SK-N-SH treated with all-trans-retinoic acid at 6 μM for 48 hours (cell line): ENCODE measurements around the gene STK33.

ENCODE experiments used
- ATAC-seq: fragments of 200-7000 bp; cut with Tn5 transposase; 3 replicates; pipeline ENCODE4 v1.9.1; 2020; ENCODE audit warnings: mild to moderate bottlenecking, moderate library complexity
- BACH2 ChIP-seq: fragments of 250-450 bp; sonication (Bioruptor Pico); IDR thresholded peaks from 2 replicates; pipeline ENCODE4 v1.9.0; 2021; ENCODE audit warnings: mild to moderate bottlenecking, borderline replicate concordance
- CSDC2 ChIP-seq: fragments of 250-450 bp; sonication (Bioruptor Pico); IDR thresholded peaks from 2 replicates; pipeline ENCODE4 v1.5.0; 2020; ENCODE audit warnings: mild to moderate bottlenecking, moderate library complexity
- ESRRG ChIP-seq: fragments of 250-450 bp; sonication (Bioruptor Pico); IDR thresholded peaks from 2 replicates; pipeline ENCODE4 v1.6.1; 2021; ENCODE audit warnings: mild to moderate bottlenecking
- ISL1 ChIP-seq: fragments of 250-450 bp; sonication (Bioruptor Pico); IDR thresholded peaks from 2 replicates; pipeline ENCODE4 v2.1.2; 2022; ENCODE audit warnings: mild to moderate bottlenecking, moderate library complexity
- OSR1 ChIP-seq: fragments of 250-450 bp; sonication (Bioruptor Pico); IDR thresholded peaks from 2 replicates; pipeline ENCODE4 v1.8.0; 2022; ENCODE audit warnings: moderate library complexity, mild to moderate bottlenecking, inconsistent platforms
- POU6F1 ChIP-seq: fragments of 250-450 bp; sonication (Bioruptor Pico); IDR thresholded peaks from 2 replicates; pipeline ENCODE4 v1.8.0; 2021; ENCODE audit warnings: low read depth, mild to moderate bottlenecking, moderate library complexity, borderline replicate concordance
- PPARA ChIP-seq: fragments of 250-450 bp; sonication (Bioruptor Pico); IDR thresholded peaks from 2 replicates; pipeline ENCODE4 v1.5.0; 2020; ENCODE audit warnings: mild to moderate bottlenecking, borderline replicate concordance
- RARB ChIP-seq: fragments of 250-450 bp; sonication (Bioruptor Pico); IDR thresholded peaks from 2 replicates; pipeline ENCODE4 v1.8.0; 2021; ENCODE audit warnings: mild to moderate bottlenecking, moderate library complexity
- SNAI2 ChIP-seq: fragments of 250-450 bp; sonication (Bioruptor Pico); IDR thresholded peaks from 2 replicates; pipeline ENCODE4 v1.5.0; 2020; ENCODE audit warnings: mild to moderate bottlenecking, moderate library complexity
- TCF4 ChIP-seq: fragments of 250-450 bp; sonication (Bioruptor Pico); IDR thresholded peaks from 2 replicates; pipeline ENCODE4 v1.8.0; 2021; ENCODE audit warnings: mild to moderate bottlenecking, moderate library complexity, borderline replicate concordance
- TOX ChIP-seq: fragments of 250-450 bp; sonication (Bioruptor Pico); IDR thresholded peaks from 2 replicates; pipeline ENCODE4 v1.8.0; 2021; ENCODE audit warnings: mild to moderate bottlenecking, moderate library complexity, borderline replicate concordance
- ZC3H10 ChIP-seq: fragments of 250-450 bp; sonication (Bioruptor Pico); IDR thresholded peaks from 2 replicates; pipeline ENCODE4 v1.5.1; 2021; ENCODE audit warnings: mild to moderate bottlenecking, moderate library complexity
- ZFP3 ChIP-seq: fragments of 250-450 bp; sonication (Bioruptor Pico); IDR thresholded peaks from 2 replicates; pipeline ENCODE4 v1.5.0; 2020; ENCODE audit warnings: mild to moderate bottlenecking, moderate library complexity
- ZFP30 ChIP-seq: fragments of 450-650 bp; formaldehyde crosslinking; IDR thresholded peaks from 2 replicates; pipeline ENCODE4 v1.5.0; 2022; ENCODE audit warnings: mild to moderate bottlenecking, moderate library complexity
- ZNF565 ChIP-seq: fragments of 450-650 bp; formaldehyde crosslinking; conservative IDR thresholded peaks from 2 replicates; pipeline ENCODE4 v1.5.0; 2020; ENCODE audit warnings: low read depth, mild to moderate bottlenecking, moderate library complexity
- ZNF70 ChIP-seq: fragments of 450-650 bp; formaldehyde crosslinking; IDR thresholded peaks from 2 replicates; pipeline ENCODE4 v1.5.0; 2020; ENCODE audit warnings: mild to moderate bottlenecking, moderate library complexity
- TF ChIP-seq, protein P1 (sequence below): fragments of 250-450 bp; sonication (Bioruptor Pico); IDR thresholded peaks from 2 replicates; pipeline ENCODE4 v1.8.0; 2020; ENCODE audit warnings: mild to moderate bottlenecking, moderate library complexity, borderline replicate concordance
- TF ChIP-seq, protein P2 (sequence below): fragments of 250-450 bp; sonication (Bioruptor Pico); IDR thresholded peaks from 2 replicates; pipeline ENCODE4 v1.5.0; 2020; ENCODE audit warnings: mild to moderate bottlenecking, moderate library complexity
- TF ChIP-seq, protein P3 (sequence below): fragments of 250-450 bp; sonication (Bioruptor Pico); IDR thresholded peaks from 2 replicates; pipeline ENCODE4 v1.5.1; 2020; ENCODE audit warnings: low read depth, mild to moderate bottlenecking, moderate library complexity

STK33 gene

DNA sequence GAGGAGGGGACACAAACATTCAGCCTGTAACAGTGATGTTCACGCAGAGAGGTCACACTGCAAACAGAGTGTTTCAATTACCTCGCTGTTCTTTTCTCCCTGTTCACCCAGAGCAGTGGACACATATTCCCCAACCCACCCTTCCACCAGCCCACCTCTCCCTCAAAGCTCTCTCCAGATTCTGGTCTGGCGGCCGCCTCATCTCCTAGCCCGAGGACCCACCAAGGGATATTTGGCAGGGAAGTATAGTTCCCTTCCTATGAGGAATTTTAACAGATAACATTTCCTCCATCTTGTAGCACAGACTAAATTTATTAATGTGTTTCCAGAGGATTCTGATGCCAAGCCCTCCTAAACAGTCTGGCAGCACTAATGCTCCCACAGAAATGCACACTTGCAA lies 219.3 kb downstream of the STK33 start (continued):
- TF ChIP-seq POU6F1 (CRISPR knock-in tag) (no peak), ISL1 (CRISPR knock-in tag) (no peak)

- TF ChIP-seq SNAI2 (CRISPR knock-in tag) (no peak), ZC3H10 (no peak), TCF4 (no peak), TOX (CRISPR knock-in tag) (no peak), POU6F1 (CRISPR knock-in tag) (no peak), PPARA (CRISPR knock-in tag) (no peak), ZFP3 (CRISPR knock-in tag) (no peak), ZNF70 (CRISPR knock-in tag) (no peak), OSR1 (CRISPR knock-in tag) (no peak), BACH2 (CRISPR knock-in tag) (no peak)
- TF ChIP-seq, protein P1, sequence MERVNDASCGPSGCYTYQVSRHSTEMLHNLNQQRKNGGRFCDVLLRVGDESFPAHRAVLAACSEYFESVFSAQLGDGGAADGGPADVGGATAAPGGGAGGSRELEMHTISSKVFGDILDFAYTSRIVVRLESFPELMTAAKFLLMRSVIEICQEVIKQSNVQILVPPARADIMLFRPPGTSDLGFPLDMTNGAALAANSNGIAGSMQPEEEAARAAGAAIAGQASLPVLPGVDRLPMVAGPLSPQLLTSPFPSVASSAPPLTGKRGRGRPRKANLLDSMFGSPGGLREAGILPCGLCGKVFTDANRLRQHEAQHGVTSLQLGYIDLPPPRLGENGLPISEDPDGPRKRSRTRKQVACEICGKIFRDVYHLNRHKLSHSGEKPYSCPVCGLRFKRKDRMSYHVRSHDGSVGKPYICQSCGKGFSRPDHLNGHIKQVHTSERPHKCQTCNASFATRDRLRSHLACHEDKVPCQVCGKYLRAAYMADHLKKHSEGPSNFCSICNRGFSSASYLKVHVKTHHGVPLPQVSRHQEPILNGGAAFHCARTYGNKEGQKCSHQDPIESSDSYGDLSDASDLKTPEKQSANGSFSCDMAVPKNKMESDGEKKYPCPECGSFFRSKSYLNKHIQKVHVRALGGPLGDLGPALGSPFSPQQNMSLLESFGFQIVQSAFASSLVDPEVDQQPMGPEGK = no peak
- no peak for ATAC-seq
Observed at GRCh38 chr11:8373519-8374432, 220.3 kb downstream of the STK33 start.

DNA sequence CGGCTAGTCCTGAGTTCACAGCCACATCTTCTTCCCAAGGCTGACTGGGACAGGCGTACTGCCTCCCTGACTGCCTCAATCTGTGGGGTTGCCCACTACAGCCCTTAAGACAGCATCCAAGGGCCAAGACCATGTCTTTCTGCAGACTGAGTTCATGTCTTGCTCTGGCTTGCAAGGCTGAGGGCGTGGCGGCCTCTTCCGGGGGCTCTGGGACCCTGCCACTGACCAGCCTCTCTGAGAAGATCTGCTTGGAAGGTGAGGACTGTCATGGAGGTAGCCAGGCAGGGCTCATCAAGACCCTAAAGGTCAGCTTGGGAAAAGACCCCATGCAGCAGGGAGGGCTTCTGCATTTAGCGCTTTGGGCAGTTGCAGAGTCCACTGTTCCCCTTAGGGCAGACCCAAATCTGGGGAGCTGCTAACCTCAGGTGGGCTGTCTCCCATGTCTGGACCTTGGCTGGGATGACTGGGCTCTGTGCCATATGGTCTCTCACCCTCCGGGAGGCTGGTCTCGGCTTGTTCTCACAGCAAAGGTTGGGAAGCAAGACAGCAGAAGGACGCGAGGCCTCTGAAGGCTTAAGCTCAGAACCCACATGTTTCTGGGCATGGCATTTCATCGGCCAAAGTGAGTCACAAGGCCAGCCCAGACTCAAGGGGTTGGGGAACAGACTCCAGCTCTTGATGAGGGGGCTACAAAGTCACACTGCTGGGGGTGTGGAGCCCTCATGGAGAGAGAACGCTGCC lies 221.2 kb downstream of the STK33 start:
- TF ChIP-seq PPARA (CRISPR knock-in tag) (no peak), ZNF565 (CRISPR knock-in tag) (no peak), TCF4 (no peak), RARB (CRISPR knock-in tag) (no peak), TOX (CRISPR knock-in tag) (no peak), ESRRG (CRISPR knock-in tag) (no peak), ZFP30 (CRISPR knock-in tag) (no peak), CSDC2 (CRISPR knock-in tag) (no peak), SNAI2 (CRISPR knock-in tag) (no peak), OSR1 (CRISPR knock-in tag) (no peak)
- TF ChIP-seq, protein P2, sequence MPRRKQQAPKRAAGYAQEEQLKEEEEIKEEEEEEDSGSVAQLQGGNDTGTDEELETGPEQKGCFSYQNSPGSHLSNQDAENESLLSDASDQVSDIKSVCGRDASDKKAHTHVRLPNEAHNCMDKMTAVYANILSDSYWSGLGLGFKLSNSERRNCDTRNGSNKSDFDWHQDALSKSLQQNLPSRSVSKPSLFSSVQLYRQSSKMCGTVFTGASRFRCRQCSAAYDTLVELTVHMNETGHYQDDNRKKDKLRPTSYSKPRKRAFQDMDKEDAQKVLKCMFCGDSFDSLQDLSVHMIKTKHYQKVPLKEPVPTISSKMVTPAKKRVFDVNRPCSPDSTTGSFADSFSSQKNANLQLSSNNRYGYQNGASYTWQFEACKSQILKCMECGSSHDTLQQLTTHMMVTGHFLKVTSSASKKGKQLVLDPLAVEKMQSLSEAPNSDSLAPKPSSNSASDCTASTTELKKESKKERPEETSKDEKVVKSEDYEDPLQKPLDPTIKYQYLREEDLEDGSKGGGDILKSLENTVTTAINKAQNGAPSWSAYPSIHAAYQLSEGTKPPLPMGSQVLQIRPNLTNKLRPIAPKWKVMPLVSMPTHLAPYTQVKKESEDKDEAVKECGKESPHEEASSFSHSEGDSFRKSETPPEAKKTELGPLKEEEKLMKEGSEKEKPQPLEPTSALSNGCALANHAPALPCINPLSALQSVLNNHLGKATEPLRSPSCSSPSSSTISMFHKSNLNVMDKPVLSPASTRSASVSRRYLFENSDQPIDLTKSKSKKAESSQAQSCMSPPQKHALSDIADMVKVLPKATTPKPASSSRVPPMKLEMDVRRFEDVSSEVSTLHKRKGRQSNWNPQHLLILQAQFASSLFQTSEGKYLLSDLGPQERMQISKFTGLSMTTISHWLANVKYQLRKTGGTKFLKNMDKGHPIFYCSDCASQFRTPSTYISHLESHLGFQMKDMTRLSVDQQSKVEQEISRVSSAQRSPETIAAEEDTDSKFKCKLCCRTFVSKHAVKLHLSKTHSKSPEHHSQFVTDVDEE (CRISPR knock-in tag) = no peak
- TF ChIP-seq, protein P3, sequence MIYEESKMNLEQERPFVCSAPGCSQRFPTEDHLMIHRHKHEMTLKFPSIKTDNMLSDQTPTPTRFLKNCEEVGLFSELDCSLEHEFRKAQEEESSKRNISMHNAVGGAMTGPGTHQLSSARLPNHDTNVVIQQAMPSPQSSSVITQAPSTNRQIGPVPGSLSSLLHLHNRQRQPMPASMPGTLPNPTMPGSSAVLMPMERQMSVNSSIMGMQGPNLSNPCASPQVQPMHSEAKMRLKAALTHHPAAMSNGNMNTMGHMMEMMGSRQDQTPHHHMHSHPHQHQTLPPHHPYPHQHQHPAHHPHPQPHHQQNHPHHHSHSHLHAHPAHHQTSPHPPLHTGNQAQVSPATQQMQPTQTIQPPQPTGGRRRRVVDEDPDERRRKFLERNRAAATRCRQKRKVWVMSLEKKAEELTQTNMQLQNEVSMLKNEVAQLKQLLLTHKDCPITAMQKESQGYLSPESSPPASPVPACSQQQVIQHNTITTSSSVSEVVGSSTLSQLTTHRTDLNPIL (CRISPR knock-in tag) = no peak
- TF ChIP-seq, protein P1 = no peak
- ATAC-seq = no peak
